Measurements from ENCODE around the gene CENPQ.
"Not testable (repeated sequence)": the region's sequence is repeated elsewhere in the genome, so short reads cannot be mapped to it uniquely, and the experiment has no call there.

CENPQ gene

GRCh38 chr6:49462927-49463611, at the start of gene CENPQ, which contains the start of gene MMUT:
Gene CENPQ, plus strand, starts transcription at chr6:49463370. Its CDS starts 6,807 bp downstream, at chr6:49470177.
Gene MMUT, minus strand, starts transcription at chr6:49463253. Its CDS starts 3,787 bp downstream, at chr6:49459466.
- peak; percentile 94 for DNase-seq (ENCODE audit: low spot score)

DNA sequence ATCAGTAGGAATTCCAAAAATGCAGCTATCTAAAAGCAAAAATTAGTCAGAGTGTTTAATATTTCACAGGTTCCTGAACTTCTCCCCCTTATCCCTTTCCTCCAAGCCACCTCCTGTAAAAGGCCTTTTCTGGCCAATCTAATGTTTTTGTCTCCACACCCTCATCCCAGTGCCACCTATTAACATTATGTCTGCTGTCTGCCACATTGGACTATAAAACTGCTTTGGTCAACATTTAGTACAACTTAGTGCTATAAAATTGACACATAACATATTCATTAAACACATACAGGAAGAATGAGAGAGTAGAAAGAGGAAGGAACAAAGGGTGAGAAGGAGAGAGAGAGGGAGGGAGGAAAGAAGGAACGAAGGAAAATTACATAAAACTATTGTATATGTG, 47.8 kb upstream of the CENPQ start:
- no peak for DNase-seq (ENCODE audit: low spot score)

DNA sequence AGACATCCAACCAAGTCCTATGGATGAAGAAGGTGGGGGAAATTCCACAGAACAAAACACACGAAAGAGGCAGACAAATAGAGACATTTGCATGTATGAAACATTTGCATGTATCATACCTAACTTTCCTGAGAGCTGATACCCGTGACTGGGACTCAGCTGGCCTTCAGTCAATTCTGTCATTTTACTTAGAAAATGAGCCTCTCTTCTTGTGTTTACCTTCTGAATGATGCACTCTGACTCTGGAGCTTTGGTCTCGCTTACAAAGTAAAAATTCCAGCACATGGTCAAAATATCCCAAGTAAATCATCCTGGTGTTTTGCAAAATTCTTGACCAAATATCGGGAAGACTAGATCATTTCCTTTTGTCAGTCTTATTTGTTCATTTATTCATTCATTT, 47.0 kb upstream of the CENPQ start:
- no peak for DNase-seq (ENCODE audit: low spot score)

DNA sequence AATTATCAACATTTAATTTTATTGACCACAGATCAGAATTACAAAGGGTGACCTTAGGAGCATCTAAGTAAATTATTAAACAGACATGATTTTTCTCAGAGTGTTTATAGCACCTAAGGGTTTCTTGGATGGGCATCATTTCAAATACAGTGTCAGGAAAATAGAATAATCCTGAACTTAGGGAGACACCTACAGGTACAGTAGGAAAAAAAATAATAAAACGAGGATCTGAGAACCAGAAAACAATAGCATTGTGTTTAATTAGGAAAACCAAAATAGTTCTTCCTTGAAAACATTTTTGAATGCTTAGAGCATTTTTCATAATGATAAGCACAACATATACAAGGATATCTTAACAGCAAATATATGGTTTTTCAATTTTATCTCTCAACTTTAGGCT, 39.4 kb upstream of the CENPQ start:
- DNase-seq (ENCODE audit: low spot score) = no peak

DNA sequence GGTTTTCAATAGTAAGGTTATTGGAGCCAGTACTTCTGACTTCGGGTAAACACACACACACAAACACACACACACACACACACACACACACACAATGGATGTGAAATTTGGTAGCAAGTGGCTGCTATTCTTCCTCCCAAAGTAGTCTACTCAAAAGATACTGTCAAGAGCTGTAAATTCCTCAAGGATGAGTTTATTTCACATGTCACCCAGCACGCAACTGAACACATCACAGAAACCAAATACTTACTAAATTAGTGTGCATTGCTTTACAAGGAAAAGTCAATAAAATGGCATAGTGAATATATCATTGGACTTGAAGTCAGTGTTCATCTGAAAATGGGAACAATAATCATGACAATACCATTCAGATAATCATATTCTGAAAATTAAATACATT, 33.0 kb upstream of the CENPQ start:
- no peak for DNase-seq (ENCODE audit: low spot score)

- DNase-seq (ENCODE audit: low spot score) = no peak
Observed at GRCh38 chr6:49430866-49431265, 32.3 kb upstream of the CENPQ start.

DNA sequence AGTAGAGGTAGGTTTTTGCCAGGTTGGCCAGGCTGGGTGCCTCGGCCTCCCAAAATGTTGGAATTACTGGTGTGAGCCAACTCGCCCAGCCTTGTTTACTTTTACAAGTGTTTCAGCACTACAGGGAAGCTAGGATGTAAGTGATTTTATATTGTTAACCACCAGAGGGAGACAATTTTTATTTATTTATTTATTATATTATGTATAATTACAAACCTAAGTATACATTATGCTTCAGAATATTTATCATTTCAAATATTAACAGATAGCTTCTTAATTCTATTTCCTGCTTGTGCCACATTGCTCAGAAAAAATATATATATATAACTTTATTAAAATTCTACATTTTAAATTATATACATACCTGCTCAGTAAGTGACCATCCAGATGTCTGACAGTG, 9.9 kb upstream of the CENPQ start:
- peak; percentile 18 for DNase-seq (ENCODE audit: low spot score)

GRCh38 chr6:49454787-49455709, 8.1 kb upstream of the CENPQ start:
- no peak for DNase-seq (ENCODE audit: low spot score)

- no peak for DNase-seq (ENCODE audit: low spot score)
Observed at GRCh38 chr6:49457771-49458170, 5.4 kb upstream of the CENPQ start.

GRCh38 chr6:49462071-49462470, 1.1 kb upstream of the CENPQ start:
- DNase-seq (ENCODE audit: low spot score) = no peak

- peak; percentile 19 for DNase-seq (ENCODE audit: low spot score)
Observed at GRCh38 chr6:49462599-49462926, 607 bp upstream of the CENPQ start.

GRCh38 chr6:49463612-49463967, 420 bp downstream of the CENPQ start:
- peak; percentile 14 for DNase-seq (ENCODE audit: low spot score)

DNA sequence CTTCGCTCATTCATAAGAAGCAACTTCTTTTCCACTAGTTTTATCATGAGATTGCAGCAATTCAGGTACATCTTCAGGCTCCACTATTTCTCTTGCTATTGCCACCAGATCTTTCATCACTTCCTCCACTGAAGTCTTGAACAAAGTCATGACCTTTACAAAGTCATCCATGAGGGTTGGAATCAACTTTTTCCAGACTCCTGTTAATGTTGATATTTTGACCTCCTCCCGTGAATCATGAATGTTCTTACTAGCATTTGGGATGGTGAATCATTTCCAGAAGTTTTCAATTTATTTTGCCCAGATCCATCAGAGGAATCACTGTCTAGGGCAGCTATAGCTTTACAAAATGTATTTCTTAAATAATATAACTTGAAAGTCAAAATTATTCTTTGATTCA, 1.5 kb downstream of the CENPQ start:
- DNase-seq (ENCODE audit: low spot score) = no peak

DNA sequence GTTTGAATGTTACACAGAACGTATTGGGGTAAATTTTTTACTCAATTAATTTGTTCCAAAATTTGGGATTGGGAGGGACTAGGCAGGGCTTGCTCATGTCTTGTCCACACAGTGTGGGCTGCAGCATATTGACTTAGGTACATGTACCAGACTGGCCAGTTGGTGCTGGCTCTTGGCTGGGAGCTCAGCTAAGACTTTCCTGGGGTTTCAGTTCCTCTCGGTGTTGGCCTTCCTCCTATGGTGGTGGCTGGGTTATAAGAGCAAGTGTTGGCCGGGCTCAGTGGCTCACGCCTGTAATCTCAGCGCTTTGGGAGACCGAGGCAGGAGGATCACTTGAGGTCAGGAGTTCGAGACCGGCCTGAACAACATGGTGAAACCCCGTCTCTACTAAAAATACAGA, 4.9 kb downstream of the CENPQ start:
- DNase-seq (ENCODE audit: low spot score) = no peak

- not testable (repeated sequence) for DNase-seq (ENCODE audit: low spot score)
Observed at GRCh38 chr6:49476564-49476963, 13.4 kb downstream of the CENPQ start.

DNA sequence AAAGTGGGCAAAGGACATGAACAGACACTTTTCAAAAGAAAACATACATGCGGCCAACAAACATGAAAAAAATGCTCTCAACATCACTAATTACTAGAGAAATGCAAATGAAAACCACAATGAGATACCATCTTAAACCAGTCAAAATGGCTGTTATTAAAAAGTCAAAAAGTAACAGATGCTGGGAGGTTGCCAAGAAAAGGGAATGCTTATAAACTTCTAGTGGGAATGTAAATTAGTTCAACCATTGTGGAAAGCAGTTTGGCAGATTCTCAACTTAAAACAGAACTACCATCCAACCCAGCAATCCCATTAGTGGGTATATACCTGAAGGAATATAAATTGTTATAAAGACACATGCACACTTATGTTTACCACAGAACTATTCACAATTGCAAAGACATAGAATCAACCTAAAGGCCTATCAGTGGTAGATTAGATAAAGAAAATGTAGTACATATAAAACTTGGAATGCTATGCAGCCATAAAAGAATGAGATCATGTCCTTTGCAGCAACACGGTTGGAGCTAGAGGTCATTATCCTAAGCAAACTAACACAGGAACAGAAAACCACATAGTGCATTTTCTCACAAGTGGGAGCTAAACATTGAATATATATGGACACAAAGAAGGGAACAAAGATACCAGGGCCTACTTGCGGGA, 16.3 kb downstream of the CENPQ start:
- DNase-seq (ENCODE audit: low spot score) = no peak

DNA sequence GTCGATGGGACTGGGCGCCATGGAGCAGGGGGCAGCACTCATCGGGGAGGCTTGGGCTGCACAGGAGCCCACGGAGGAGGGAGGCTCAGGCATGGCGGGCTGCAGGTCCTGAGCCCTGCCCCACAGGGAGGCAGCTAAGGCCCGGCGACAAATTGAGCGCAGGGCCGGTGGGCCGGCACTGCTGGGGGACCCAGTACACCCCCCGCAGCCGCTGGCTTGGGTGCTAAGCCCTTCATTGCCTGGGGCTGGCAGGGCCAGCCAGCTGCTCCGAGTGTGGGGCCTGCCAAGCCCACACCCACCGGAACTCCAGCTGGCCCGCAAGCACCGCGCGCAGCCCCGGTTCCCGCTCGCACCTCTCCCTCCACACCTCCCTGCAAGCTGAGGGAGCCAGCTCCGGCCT, 18.7 kb downstream of the CENPQ start:
- not testable (repeated sequence) for DNase-seq (ENCODE audit: low spot score)

- DNase-seq (ENCODE audit: low spot score) = not testable (repeated sequence)
Observed at GRCh38 chr6:49483380-49483779, 20.2 kb downstream of the CENPQ start.

GRCh38 chr6:49490633-49491032, 27.5 kb downstream of the CENPQ start:
- DNase-seq (ENCODE audit: low spot score) = no peak

DNA sequence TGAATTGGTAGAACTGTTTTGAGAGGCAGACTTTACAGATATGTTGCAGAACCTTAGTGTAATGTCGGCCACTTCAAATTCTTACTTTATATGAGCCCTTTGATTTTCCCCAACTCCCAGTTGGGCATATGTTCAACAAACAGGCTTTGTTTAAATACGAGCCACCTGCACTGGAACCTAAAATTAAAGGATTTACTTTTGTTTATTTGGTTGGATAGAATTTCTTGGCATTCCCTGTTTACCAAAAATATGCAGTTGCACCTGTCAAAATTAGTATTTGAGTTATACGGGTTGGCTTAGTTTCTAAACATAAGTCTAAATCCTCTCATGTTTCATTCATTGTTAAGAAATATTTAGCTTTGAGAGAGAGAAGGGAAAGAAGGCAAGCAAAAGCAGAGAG, 34.1 kb downstream of the CENPQ start:
- no peak for DNase-seq (ENCODE audit: low spot score)

GRCh38 chr6:49499126-49499525, 36.0 kb downstream of the CENPQ start:
- DNase-seq (ENCODE audit: low spot score) = no peak

GRCh38 chr6:49499623-49500022, 36.5 kb downstream of the CENPQ start, which contains the start of gene GLYATL3:
Gene GLYATL3, plus strand, starts transcription at chr6:49499923. Its CDS starts 12,068 bp downstream, at chr6:49511991.
- no peak for DNase-seq (ENCODE audit: low spot score)

DNA sequence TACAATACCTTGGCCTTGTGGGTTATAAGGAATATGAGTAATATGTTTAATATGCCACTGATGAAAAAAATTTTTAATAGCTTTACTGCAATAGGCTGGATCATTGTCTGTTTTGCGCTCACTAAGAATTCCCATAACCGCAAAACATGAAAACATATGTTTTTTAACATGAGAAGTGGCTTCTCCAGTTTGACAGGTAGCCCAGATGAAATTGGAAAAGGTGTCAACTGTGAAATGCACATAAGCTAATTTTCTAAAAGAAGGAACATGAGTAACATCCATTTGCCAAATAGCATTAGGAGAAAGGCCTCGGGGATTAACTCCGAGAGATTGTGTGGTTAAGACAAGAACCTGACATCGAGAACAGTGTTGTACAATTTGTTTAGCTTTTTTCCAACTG, 41.5 kb downstream of the CENPQ start:
- DNase-seq (ENCODE audit: low spot score) = no peak

Measured in D341Med (cell line).